Loucy (cell line): Measurements from ENCODE around the gene PSME4.

Source experiments
- CTCF ChIP-seq: fragments of 200-600 bp; sonication (generic); conservative IDR thresholded peaks from 2 replicates; pipeline ENCODE4 v1.5.1; 2014; ENCODE audit warnings: mild to moderate bottlenecking, antibody characterized with exemption, low read length
- EZH2phosphoT487 ChIP-seq: fragments of 200-600 bp; IDR thresholded peaks from 2 replicates; pipeline ENCODE4 v1.6.1; 2018; ENCODE audit warnings: antibody characterized with exemption, mild to moderate bottlenecking, moderate library complexity, borderline replicate concordance

GRCh38 chr2:53820048-53820447 lies 150.7 kb downstream of the PSME4 start:
- TF ChIP-seq CTCF (no peak), EZH2phosphoT487 (no peak)
